Esophagus squamous epithelium (tissue), 5 donors: ENCODE results near the gene GLG1. TPM values are rescaled to one million over a fixed set of nuclear protein-coding genes. Genes with fewer than 3 reads are reported as not detected.

Experiments used
- DNase-seq: peaks from one replicate; lab custom pipeline; 2025; lab: John Stamatoyannopoulos, UW
- H3K27ac ChIP-seq, 4 donors: fragments of 200-600 bp; sonication (generic); one replicate each; pipeline ENCODE4 v1.5.1; 2016 to 2019; ENCODE audit warnings: mild to moderate bottlenecking in 1 of 4
- H3K27me3 ChIP-seq, 4 donors: fragments of 200-600 bp; sonication (generic); 1 replicate in 3 of 4; 2 replicates in 1 of 4; pipeline versions ENCODE4 v1.5.1 to v1.6.0; 2017 to 2021; ENCODE audit warnings: antibody characterized with exemption in 1 of 4
- H3K36me3 ChIP-seq, 3 donors: fragments of 200-600 bp; sonication (generic); one replicate each; pipeline ENCODE4 v1.5.1; 2016 to 2019
- H3K4me1 ChIP-seq, 3 donors: fragments of 200-600 bp; sonication (generic); one replicate each; pipeline ENCODE4 v1.5.1; 2017 to 2019
- H3K4me3 ChIP-seq, 4 donors: fragments of 200-600 bp; sonication (generic); 1 replicate in 3 of 4; 2 replicates in 1 of 4; pipeline ENCODE4 v1.5.1; 2016 to 2019; ENCODE audit warnings: mild to moderate bottlenecking in 2 of 4, moderate library complexity in 1 of 4
- H3K9me3 ChIP-seq, 3 donors: fragments of 200-600 bp; sonication (generic); one replicate each; pipeline ENCODE4 v1.5.1; 2016 to 2019
- POLR2A ChIP-seq, 4 donors: fragments of 450-650 bp; IDR thresholded peaks; one replicate each; pipeline ENCODE4 v1.6.1; 2017; ENCODE audit warnings: antibody characterized with exemption in 4 of 4, mild to moderate bottlenecking in 4 of 4, moderate library complexity in 3 of 4
- WGBS, 2 donors: methylation state at CpG; one replicate each; pipeline ENCODE4 v1.1.5; 2018; 5-methylcytosine and 5-hydroxymethylcytosine counted together
- intact Hi-C: fragments of 100-400 bp; cut with DNase I; formaldehyde crosslinking; loops from one replicate; pipeline ENCODE4 v1.15.0; 2022
- total RNA-seq, 4 donors: library from RNA; depleted of rRNA; stranded (reverse); fragments of >200 nt; gene quantifications; one replicate each; pipeline ENCODE4 v1.1.0, GENCODE V29; 2016
- TF ChIP-seq, protein P1 (sequence below), 6 experiments: fragments of 450-650 bp in 4 of 6; fragments of 200-600 bp in 2 of 6; sonication (generic) in 2 of 6; IDR thresholded peaks; one replicate each; pipeline ENCODE4 v1.5.1; 2016 to 2019; ENCODE audit warnings: antibody characterized with exemption in 6 of 6, mild to moderate bottlenecking in 4 of 6, moderate library complexity in 4 of 6
- donor health status: DM: yes; HTN: yes; CAD: no.

Gene GLG1
- total RNA-seq, 4 donors from 2014 or later: 59.2 to 71.9 (median 60.8) TPM

DNA sequence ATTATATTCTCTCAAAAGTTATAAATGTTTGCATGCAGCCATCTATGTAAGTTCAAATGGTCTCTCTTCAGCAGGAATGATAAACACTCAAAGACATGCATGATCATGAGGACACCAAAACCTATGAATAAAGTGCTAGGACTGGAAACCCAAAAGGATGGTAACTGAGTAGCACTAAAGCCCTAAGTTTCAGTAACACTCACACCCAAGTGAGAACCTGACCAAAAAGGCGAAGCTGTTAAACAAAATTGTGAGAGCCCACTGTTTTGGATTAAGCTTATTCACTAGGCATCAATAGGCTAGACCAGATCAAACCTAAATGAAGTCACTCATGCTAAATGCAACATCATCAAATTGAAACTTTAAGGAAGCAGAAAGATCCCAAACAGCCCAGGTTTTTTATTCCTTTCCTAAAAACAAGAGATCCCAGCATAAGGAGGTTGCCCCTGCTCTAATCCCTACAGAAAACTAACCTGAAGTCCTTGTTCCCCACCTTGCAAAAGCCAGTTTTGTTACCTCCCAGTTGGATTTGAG is 42.4 kb downstream of the GLG1 start:
- DNase-seq: no peak
- Histone ChIP-seq H3K9me3 (no peaks in the 10 kb centered on the region), H3K27ac (peak overlapping the region in 2 of 4 donors; percentile 13 to 67), H3K4me1 (peaks cover 0 to 69% (median 3%) of the 10 kb centered on the region in 3 donors), H3K36me3 (no peaks in the 10 kb centered on the region), H3K4me3 (no peak overlapping the region), H3K27me3 (no peaks in the 10 kb centered on the region)
- 79 to 83% methylated on average over 1 of the region's 1 CpG for WGBS, 2 donors
- no peak for TF ChIP-seq POLR2A (IDR thresholded peaks at IDR 0.05)
- TF ChIP-seq, protein P1, sequence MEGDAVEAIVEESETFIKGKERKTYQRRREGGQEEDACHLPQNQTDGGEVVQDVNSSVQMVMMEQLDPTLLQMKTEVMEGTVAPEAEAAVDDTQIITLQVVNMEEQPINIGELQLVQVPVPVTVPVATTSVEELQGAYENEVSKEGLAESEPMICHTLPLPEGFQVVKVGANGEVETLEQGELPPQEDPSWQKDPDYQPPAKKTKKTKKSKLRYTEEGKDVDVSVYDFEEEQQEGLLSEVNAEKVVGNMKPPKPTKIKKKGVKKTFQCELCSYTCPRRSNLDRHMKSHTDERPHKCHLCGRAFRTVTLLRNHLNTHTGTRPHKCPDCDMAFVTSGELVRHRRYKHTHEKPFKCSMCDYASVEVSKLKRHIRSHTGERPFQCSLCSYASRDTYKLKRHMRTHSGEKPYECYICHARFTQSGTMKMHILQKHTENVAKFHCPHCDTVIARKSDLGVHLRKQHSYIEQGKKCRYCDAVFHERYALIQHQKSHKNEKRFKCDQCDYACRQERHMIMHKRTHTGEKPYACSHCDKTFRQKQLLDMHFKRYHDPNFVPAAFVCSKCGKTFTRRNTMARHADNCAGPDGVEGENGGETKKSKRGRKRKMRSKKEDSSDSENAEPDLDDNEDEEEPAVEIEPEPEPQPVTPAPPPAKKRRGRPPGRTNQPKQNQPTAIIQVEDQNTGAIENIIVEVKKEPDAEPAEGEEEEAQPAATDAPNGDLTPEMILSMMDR (IDR thresholded peaks at IDR 0.05): no peak
- intact Hi-C loops: no loop called here

DNA sequence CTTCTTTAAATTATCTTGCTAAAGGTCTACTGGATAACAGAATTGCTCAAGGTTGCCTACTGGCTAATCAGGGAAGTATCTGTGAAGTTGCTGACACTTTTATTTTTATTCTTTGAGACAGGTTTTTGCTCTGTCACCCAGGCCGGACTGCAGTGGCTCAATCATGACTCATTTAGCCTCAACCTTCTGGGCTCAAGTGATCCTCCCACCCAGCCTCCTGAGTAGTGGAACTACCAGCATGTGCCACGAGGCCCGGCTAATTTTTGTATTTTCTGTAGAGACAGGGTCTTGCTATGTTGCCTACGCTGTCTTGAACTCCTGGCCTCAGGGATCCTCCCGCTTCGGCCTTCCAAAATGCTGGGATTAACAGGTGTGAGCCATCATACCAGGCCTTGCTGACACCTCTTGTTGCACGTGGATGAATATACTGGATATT is 43.1 kb downstream of the GLG1 start:
- WGBS, 2 donors: 69 to 86% methylated on average over 7 of the region's 7 CpGs
- TF ChIP-seq, protein P1 (IDR thresholded peaks at IDR 0.05): peak in 1 of 6 experiments; percentile 30
- no peak for TF ChIP-seq POLR2A (IDR thresholded peaks at IDR 0.05)
- peak overlapping the region in 2 of 4 donors; percentile 13 to 67 for H3K27ac ChIP-seq
- H3K36me3 ChIP-seq: no peaks in the 10 kb centered on the region
- peaks cover 0 to 62% (median 3%) of the 10 kb centered on the region in 3 donors for H3K4me1 ChIP-seq
- no peaks in the 10 kb centered on the region for H3K9me3 ChIP-seq
- H3K27me3 ChIP-seq: no peaks in the 10 kb centered on the region
- intact Hi-C loops: no loop called here
- no peak overlapping the region for H3K4me3 ChIP-seq
- DNase-seq: no peak

DNA sequence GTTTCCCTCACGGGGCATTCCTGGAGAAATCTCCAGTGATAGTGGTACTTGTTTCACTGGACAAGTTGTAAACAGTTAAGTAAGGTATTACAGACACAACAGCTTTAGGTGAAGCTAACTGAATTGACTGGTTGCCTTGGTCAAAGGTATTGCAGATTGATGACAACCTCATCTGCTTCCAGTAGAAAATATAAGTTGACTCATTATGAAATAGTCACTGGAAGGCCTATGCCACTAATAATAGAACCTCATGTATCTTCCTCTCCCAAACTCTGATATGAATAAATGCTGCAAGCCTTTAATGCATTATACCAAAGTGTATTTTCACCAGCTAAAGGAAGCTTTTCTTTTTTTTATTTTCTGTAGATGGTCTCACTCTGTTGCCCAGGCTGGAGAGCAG is 44.8 kb downstream of the GLG1 start:
- H3K36me3 ChIP-seq: no peaks in the 10 kb centered on the region
- 73 to 93% methylated on average over 1 of the region's 1 CpG for WGBS, 2 donors
- H3K27ac ChIP-seq: no peak overlapping the region
- no peaks in the 10 kb centered on the region for H3K27me3 ChIP-seq
- TF ChIP-seq, protein P1 (IDR thresholded peaks at IDR 0.05): no peak
- TF ChIP-seq POLR2A (IDR thresholded peaks at IDR 0.05): no peak
- H3K9me3 ChIP-seq: no peaks in the 10 kb centered on the region
- intact Hi-C loops: no loop called here
- no peak overlapping the region for H3K4me3 ChIP-seq
- peaks cover 0 to 50% (median 3%) of the 10 kb centered on the region in 3 donors for H3K4me1 ChIP-seq
- DNase-seq: no peak

DNA sequence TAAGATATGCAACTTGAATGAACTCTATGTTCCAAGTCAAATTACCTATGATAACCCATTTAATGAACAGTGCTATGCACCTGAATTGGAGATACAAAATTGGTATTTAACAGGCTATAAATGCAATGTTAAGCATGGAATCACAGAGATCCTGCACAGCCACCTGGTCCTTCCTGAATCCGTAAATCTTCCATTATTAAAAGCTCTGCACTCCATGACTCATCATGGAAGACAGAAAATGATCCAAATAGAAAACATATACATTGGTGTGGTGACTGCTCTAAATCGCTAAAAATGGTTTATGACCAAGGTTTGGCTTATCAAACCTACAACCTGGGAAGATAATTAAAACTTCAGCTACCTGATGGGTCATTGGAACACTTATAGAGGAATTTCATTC is 45.3 kb downstream of the GLG1 start:
- 70 to 81% methylated on average over 2 of the region's 2 CpGs for WGBS, 2 donors
- Histone ChIP-seq H3K9me3 (no peaks in the 10 kb centered on the region), H3K36me3 (no peaks in the 10 kb centered on the region), H3K27ac (no peak overlapping the region), H3K4me1 (peaks cover 0 to 46% (median 3%) of the 10 kb centered on the region in 3 donors), H3K4me3 (no peak overlapping the region), H3K27me3 (no peaks in the 10 kb centered on the region)
- no peak for TF ChIP-seq POLR2A (IDR thresholded peaks at IDR 0.05)
- TF ChIP-seq, protein P1 (IDR thresholded peaks at IDR 0.05): no peak
- DNase-seq: no peak
- intact Hi-C loops: no loop called here

DNA sequence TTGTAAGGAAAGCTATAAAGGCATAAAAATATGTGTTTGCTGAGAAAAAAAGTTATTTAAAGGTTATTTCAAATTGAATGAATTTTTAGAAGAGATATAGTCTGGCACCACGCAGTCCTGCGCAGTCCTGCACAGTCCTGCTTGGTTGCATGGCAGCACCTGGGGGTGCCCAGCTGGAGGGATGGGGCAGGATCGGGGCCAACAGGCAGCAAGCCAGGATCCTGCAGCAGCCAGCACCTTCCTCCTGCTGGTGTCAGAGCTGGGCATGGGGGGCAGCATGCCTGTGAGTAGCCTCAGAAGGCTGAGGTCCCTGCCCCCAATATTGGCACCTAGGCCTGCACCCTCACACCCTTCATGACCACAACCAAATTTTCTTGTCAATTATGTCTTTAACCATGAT is 46.0 kb downstream of the GLG1 start:
- 72 to 86% methylated on average over 3 of the region's 3 CpGs for WGBS, 2 donors
- DNase-seq: no peak
- no peak for TF ChIP-seq POLR2A (IDR thresholded peaks at IDR 0.05)
- TF ChIP-seq, protein P1 (IDR thresholded peaks at IDR 0.05): no peak
- no peaks in the 10 kb centered on the region for H3K9me3 ChIP-seq
- intact Hi-C loops: no loop called here
- no peak overlapping the region for H3K4me3 ChIP-seq
- H3K4me1 ChIP-seq: peaks cover 0 to 41% (median 3%) of the 10 kb centered on the region in 3 donors
- no peaks in the 10 kb centered on the region for H3K36me3 ChIP-seq
- no peaks in the 10 kb centered on the region for H3K27me3 ChIP-seq
- H3K27ac ChIP-seq: no peak overlapping the region
